C4-2B (cell line): Measurements from ENCODE around the gene WFDC6.

Experiments used
- ZFX ChIP-seq: fragments of 450-650 bp; IDR thresholded peaks from 2 replicates; pipeline ENCODE4 v1.6.1; 2017
- TF ChIP-seq, protein P1 (sequence below): fragments of 450-650 bp; conservative IDR thresholded peaks from 2 replicates; pipeline ENCODE4 v1.5.1; 2017; ENCODE audit warnings: mild to moderate bottlenecking

DNA sequence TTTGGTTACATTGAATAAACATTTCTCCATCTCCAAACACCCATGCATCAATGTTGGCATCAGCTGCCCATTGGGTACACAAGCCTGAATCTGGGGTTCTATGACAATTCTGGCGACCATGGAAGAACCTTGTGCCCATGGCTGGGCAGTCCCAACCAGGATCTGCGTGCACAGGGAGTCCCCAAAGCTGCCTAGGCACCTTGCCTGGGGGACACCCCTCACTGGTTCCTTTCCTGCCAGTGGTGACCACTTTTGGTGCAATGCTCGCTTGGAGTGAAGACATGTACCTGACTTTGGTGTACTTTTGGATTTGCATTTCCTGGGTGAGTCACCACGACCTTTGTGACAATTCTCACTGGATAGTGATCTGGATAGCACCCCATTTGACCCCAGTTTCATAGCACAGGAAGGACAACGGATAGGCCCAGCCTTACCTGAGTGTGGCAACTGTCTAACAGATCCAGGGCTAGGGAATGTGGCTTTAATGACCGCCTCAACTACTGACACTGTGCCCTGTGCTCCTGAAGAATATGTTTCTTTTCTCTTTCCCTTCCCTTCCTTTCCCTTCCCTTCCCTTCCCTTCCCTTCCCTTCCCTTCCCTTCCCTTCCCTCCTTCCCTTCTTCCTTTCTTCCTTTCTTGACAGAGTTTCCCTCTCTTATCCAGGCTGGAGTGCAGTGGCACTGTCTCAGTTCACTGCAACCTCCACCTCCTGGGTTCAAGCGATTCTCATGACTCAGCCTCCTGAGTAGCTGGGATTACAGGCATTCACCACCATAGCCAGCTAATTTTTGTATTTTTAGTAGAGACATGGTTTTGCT lies 31.0 kb downstream of the WFDC6 start:
- TF ChIP-seq, protein P1, sequence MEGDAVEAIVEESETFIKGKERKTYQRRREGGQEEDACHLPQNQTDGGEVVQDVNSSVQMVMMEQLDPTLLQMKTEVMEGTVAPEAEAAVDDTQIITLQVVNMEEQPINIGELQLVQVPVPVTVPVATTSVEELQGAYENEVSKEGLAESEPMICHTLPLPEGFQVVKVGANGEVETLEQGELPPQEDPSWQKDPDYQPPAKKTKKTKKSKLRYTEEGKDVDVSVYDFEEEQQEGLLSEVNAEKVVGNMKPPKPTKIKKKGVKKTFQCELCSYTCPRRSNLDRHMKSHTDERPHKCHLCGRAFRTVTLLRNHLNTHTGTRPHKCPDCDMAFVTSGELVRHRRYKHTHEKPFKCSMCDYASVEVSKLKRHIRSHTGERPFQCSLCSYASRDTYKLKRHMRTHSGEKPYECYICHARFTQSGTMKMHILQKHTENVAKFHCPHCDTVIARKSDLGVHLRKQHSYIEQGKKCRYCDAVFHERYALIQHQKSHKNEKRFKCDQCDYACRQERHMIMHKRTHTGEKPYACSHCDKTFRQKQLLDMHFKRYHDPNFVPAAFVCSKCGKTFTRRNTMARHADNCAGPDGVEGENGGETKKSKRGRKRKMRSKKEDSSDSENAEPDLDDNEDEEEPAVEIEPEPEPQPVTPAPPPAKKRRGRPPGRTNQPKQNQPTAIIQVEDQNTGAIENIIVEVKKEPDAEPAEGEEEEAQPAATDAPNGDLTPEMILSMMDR: no peak
- no peak for TF ChIP-seq ZFX
